HEK293T (cell line): Measurements from ENCODE around the gene PHF23.

Experiments
- CTCF ChIA-PET: fragments of 350-600 bp; formaldehyde crosslinking; extraction: SDS; loops from one replicate; lab custom pipeline; 2021; ENCODE audit warnings: antibody characterized with exemption, inconsistent platforms; lab: Yijun Ruan, JAX
- POLR2A ChIA-PET: fragments of 350-600 bp; formaldehyde crosslinking; extraction: SDS; loops from one replicate; lab custom pipeline; 2020; ENCODE audit warnings: antibody characterized with exemption, inconsistent platforms; lab: Yijun Ruan, JAX
- DNase-seq: peaks from one replicate; pipeline ENCODE4 v3.0.0; 2012; ENCODE audit warnings: mixed read lengths; ENCODE audit errors: extremely low spot score
- ARNT ChIP-seq: fragments of 450-650 bp; IDR thresholded peaks from 2 replicates; pipeline ENCODE4 v1.6.1; 2017; ENCODE audit warnings: mild to moderate bottlenecking
- BHLHE40 ChIP-seq: fragments of 450-650 bp; IDR thresholded peaks from 2 replicates; pipeline ENCODE4 v1.6.1; 2016; ENCODE audit warnings: mild to moderate bottlenecking, moderate library complexity, borderline replicate concordance
- CTBP1 ChIP-seq: fragments of 450-650 bp; IDR thresholded peaks from 2 replicates; pipeline ENCODE4 v1.6.1; 2016; ENCODE audit warnings: borderline replicate concordance
- ELF4 ChIP-seq: fragments of 450-650 bp; IDR thresholded peaks from 2 replicates; pipeline ENCODE4 v1.6.1; 2017; ENCODE audit warnings: antibody characterized with exemption
- FOXA1 ChIP-seq: fragments of 450-650 bp; IDR thresholded peaks from 2 replicates; pipeline ENCODE4 v1.6.1; 2016; ENCODE audit warnings: mild to moderate bottlenecking
- FOXK2 ChIP-seq: fragments of 450-650 bp; IDR thresholded peaks from 2 replicates; pipeline ENCODE4 v1.6.1; 2016; ENCODE audit warnings: mild to moderate bottlenecking
- FOXM1 ChIP-seq: fragments of 450-650 bp; IDR thresholded peaks from 2 replicates; pipeline ENCODE4 v1.6.1; 2017; ENCODE audit warnings: mild to moderate bottlenecking, borderline replicate concordance
- HDGF ChIP-seq: fragments of 450-650 bp; IDR thresholded peaks from 2 replicates; pipeline ENCODE4 v1.6.1; 2017; ENCODE audit warnings: antibody characterized with exemption, borderline replicate concordance
- L3MBTL2 ChIP-seq: fragments of 450-650 bp; conservative IDR thresholded peaks from 2 replicates; pipeline ENCODE4 v1.6.1; 2016; ENCODE audit warnings: mild to moderate bottlenecking
- LEF1 ChIP-seq: fragments of 450-650 bp; IDR thresholded peaks from 2 replicates; pipeline ENCODE4 v1.6.1; 2017; ENCODE audit warnings: mild to moderate bottlenecking, borderline replicate concordance
- NFRKB ChIP-seq: fragments of 450-650 bp; IDR thresholded peaks from 2 replicates; pipeline ENCODE4 v1.6.1; 2016; ENCODE audit warnings: mild to moderate bottlenecking, moderate library complexity
- PKNOX1 ChIP-seq: fragments of 450-650 bp; IDR thresholded peaks from 2 replicates; pipeline ENCODE4 v1.6.1; 2016
- SP1 ChIP-seq: fragments of 450-650 bp; IDR thresholded peaks from 2 replicates; pipeline ENCODE4 v1.6.1; 2017
- SUZ12 ChIP-seq: fragments of 450-650 bp; IDR thresholded peaks from 2 replicates; pipeline ENCODE4 v1.6.1; 2016; ENCODE audit warnings: mild to moderate bottlenecking
- TARDBP ChIP-seq: fragments of 450-650 bp; IDR thresholded peaks from 2 replicates; pipeline ENCODE4 v1.6.1; 2016
- ZNF384 ChIP-seq: fragments of 450-650 bp; IDR thresholded peaks from 2 replicates; pipeline ENCODE4 v1.6.1; 2016

PHF23 gene

GRCh38 chr17:7239091-7240027 lies at the start of gene PHF23:
Gene PHF23, minus strand, starts transcription at chr17:7239457. Its CDS starts 178 bp downstream, at chr17:7239279.
- ChIA-PET POLR2A (interaction anchor here (0.7 to 9.7 kb wide), 5 partner anchors 11 to 90 kb away, joined by 4 to 166 read pairs (median 13); partner anchors contain the start of genes ACADVL, CTDNEP1, DLG4 and ELP5), CTCF (no interaction called here)
- TF ChIP-seq ELF4 (peak; percentile 94), FOXM1 (no peak), PKNOX1 (peak; percentile 72), SP1 (no peak)
- peak; percentile 96 for DNase-seq

- TF ChIP-seq TARDBP (no peak), SUZ12 (no peak), PKNOX1 (no peak), ZNF384 (no peak), L3MBTL2 (no peak), BHLHE40 (no peak), FOXM1 (no peak), SP1 (no peak), HDGF (no peak), FOXK2 (no peak), ARNT (no peak), ELF4 (no peak), CTBP1 (no peak), LEF1 (no peak), NFRKB (no peak), FOXA1 (no peak)
- ChIA-PET POLR2A (interaction anchor here (1.5 kb wide), 1 partner anchor 44 kb away, joined by 3 read pairs; no protein-coding TSS in a partner anchor), CTCF (interaction anchor here (1.7 kb wide), 1 partner anchor 11 kb away, joined by 6 read pairs; no protein-coding TSS in a partner anchor)
These were observed 46.4 kb upstream of the PHF23 start for GRCh38 chr17:7285679-7286078.

GRCh38 chr17:7284911-7285310 lies 45.7 kb upstream of the PHF23 start:
- ChIA-PET POLR2A (interaction anchor here (2.0 kb wide), 1 partner anchor 65 kb away, joined by 5 read pairs; no protein-coding TSS in a partner anchor), CTCF (interaction anchor here (1.3 to 1.7 kb wide), 2 partner anchors 11 kb away, joined by 6 read pairs; no protein-coding TSS in a partner anchor)
- DNase-seq, result no peak
- TF ChIP-seq BHLHE40 (no peak), CTBP1 (no peak), FOXK2 (no peak), PKNOX1 (no peak), ARNT (no peak), SP1 (no peak), L3MBTL2 (no peak), LEF1 (no peak), ELF4 (no peak), NFRKB (no peak), ZNF384 (no peak), TARDBP (no peak), FOXM1 (no peak), SUZ12 (no peak), FOXA1 (no peak), HDGF (no peak)

More at GRCh38 chr17:7285679-7286078, 46.4 kb upstream of the PHF23 start:
- no peak for DNase-seq

GRCh38 chr17:7283471-7284216 lies 44.4 kb upstream of the PHF23 start:
- ChIA-PET POLR2A (interaction anchor here (0.8 to 2.0 kb wide), 3 partner anchors 13 to 63 kb away, joined by 3 to 5 read pairs (median 5); partner anchors contain the start of gene NEURL4), CTCF (interaction anchor here (1.3 kb wide), 1 partner anchor 12 kb away, joined by 6 read pairs; no protein-coding TSS in a partner anchor)
- no peak for DNase-seq
- TF ChIP-seq LEF1, result no peak
- TF ChIP-seq FOXM1, result no peak
- no peak for TF ChIP-seq HDGF
- no peak for TF ChIP-seq PKNOX1
- no peak for TF ChIP-seq L3MBTL2
- TF ChIP-seq SP1, result no peak
- no peak for TF ChIP-seq CTBP1
- no peak for TF ChIP-seq FOXA1
- TF ChIP-seq ZNF384, result no peak
- no peak for TF ChIP-seq ELF4
- no peak for TF ChIP-seq ARNT
- no peak for TF ChIP-seq SUZ12
- no peak for TF ChIP-seq FOXK2
- no peak for TF ChIP-seq BHLHE40
- no peak for TF ChIP-seq NFRKB
